H1 (cell line): ENCODE data around the gene PCIF1. TPM values are rescaled to one million over a fixed set of nuclear protein-coding genes. Genes with fewer than 3 reads are reported as not detected.

Experiments
- CTCF ChIA-PET: fragments of 300-600 bp; sonication (Branson Sonifier 250); formaldehyde crosslinking; loops from one replicate; lab custom pipeline; 2021; ENCODE audit not compliant: partially characterized antibody; lab: Charles Lee
- POLR2A ChIA-PET: fragments of 300-600 bp; sonication (Branson Sonifier 250); formaldehyde crosslinking; loops from one replicate; lab custom pipeline; 2021; ENCODE audit warnings: inconsistent platforms; ENCODE audit not compliant: partially characterized antibody; lab: Charles Lee
- DNase-seq, 2 experiments: peaks; one replicate each; pipeline versions ENCODE4 v3.0.0 to v3.0.0-alpha.2; 2010 to 2022; ENCODE audit warnings: low spot score in 2 of 2, low read depth in 1 of 2, mixed read lengths in 1 of 2
- FAIRE-seq: peaks from 2 replicates; lab custom pipeline; 2011; peaks lifted over from hg19 to GRCh38; lab: Jason Lieb, UNC
- H2AFZ ChIP-seq: 2 replicates; pipeline ENCODE4 v1.8.1; 2012; ENCODE audit warnings: low read length, inconsistent platforms
- H2AK5ac ChIP-seq: 2 replicates; pipeline ENCODE4 v1.6.1; 2013; ENCODE audit warnings: low read depth, low read length
- H2BK120ac ChIP-seq: replicated peaks from 2 replicates; pipeline ENCODE3; 2013; ENCODE audit warnings: low read depth, low read length, inconsistent platforms
- H2BK12ac ChIP-seq: 2 replicates; pipeline ENCODE4 v1.6.1; 2013; ENCODE audit warnings: low read depth, low read length
- H2BK15ac ChIP-seq: 2 replicates; pipeline ENCODE4 v1.6.1; 2013; ENCODE audit warnings: low read length
- H2BK20ac ChIP-seq: 2 replicates; pipeline ENCODE4 v1.6.1; 2013; ENCODE audit warnings: low read length
- H2BK5ac ChIP-seq: 2 replicates; pipeline ENCODE4 v1.6.1; 2013; ENCODE audit warnings: low read depth, low read length
- H3K14ac ChIP-seq: 2 replicates; pipeline ENCODE4 v1.6.1; 2013; ENCODE audit warnings: inconsistent platforms; ENCODE audit not compliant: insufficient read length
- H3K18ac ChIP-seq: 2 replicates; pipeline ENCODE4 v1.6.1; 2013; ENCODE audit warnings: low read length; ENCODE audit errors: extremely low read depth
- H3K23ac ChIP-seq: 2 replicates; pipeline ENCODE4 v1.6.1; 2013; ENCODE audit warnings: inconsistent platforms; ENCODE audit not compliant: insufficient read length
- H3K23me2 ChIP-seq: 2 replicates; pipeline ENCODE4 v1.6.1; 2013; ENCODE audit warnings: low read depth, low read length
- H3K27ac ChIP-seq: 2 replicates; pipeline ENCODE4 v1.6.1; 2011; ENCODE audit warnings: low read depth, low read length, inconsistent platforms
- H3K27me3 ChIP-seq, 4 experiments: replicated peaks in 1 of 4; 1 replicate in 1 of 4; 2 replicates in 3 of 4; pipeline versions ENCODE4 v1.6.1 to v1.8.1; 2011 to 2013; ENCODE audit warnings: low read length in 3 of 4, mild to moderate bottlenecking in 3 of 4, inconsistent platforms in 2 of 4, mixed read lengths in 2 of 4, moderate library complexity in 1 of 4; ENCODE audit not compliant: control insufficient read depth in 3 of 4, insufficient read depth in 3 of 4; ENCODE audit errors: extremely low read depth in 1 of 4
- H3K36me3 ChIP-seq, 4 experiments: 2 replicates each; pipeline versions ENCODE4 v1.6.1 to v1.8.1; 2011 to 2013; ENCODE audit warnings: mild to moderate bottlenecking in 4 of 4, low read length in 3 of 4, moderate library complexity in 2 of 4, control low read depth in 1 of 4, inconsistent platforms in 1 of 4; ENCODE audit not compliant: insufficient read depth in 4 of 4, control insufficient read depth in 2 of 4
- H3K4ac ChIP-seq: replicated peaks from 2 replicates; pipeline ENCODE3; 2013; ENCODE audit warnings: low read length, low read depth, mixed read lengths, inconsistent platforms; ENCODE audit not compliant: insufficient read length
- H3K4me1 ChIP-seq, 4 experiments: replicated peaks in 1 of 4; 1 replicate in 1 of 4; 2 replicates in 3 of 4; pipeline versions ENCODE4 v1.6.1 to v1.8.1; 2011 to 2013; ENCODE audit warnings: low read length in 3 of 4, inconsistent platforms in 2 of 4, mixed read lengths in 1 of 4; ENCODE audit not compliant: insufficient read depth in 4 of 4, control insufficient read depth in 3 of 4
- H3K4me2 ChIP-seq, 2 experiments: 2 replicates each; pipeline versions ENCODE4 v1.6.1 to v1.8.1; 2011 to 2013; ENCODE audit warnings: low read depth in 2 of 2, low read length in 2 of 2, control low read depth in 1 of 2, inconsistent platforms in 1 of 2, mild to moderate bottlenecking in 1 of 2; ENCODE audit not compliant: insufficient read depth in 1 of 2
- H3K4me3 ChIP-seq, 4 experiments: fragments of 200-600, 300-600 bp in 1 of 4; sonication (generic), shearing (Covaris generic), sonication (Bioruptor Twin) in 1 of 4; 2 replicates each; pipeline versions ENCODE4 v1.5.1 to v1.8.1; 2011 to 2016; ENCODE audit warnings: low read length in 4 of 4, low read depth in 3 of 4, control low read depth in 2 of 4, inconsistent platforms in 2 of 4, mild to moderate bottlenecking in 2 of 4, mixed read lengths in 1 of 4, moderate library complexity in 1 of 4; ENCODE audit not compliant: insufficient read depth in 2 of 4; ENCODE audit errors: extremely low read depth in 1 of 4
- H3K56ac ChIP-seq: replicated peaks from 2 replicates; pipeline ENCODE3; 2013; ENCODE audit warnings: low read depth, mild to moderate bottlenecking, mixed read lengths, low read length, inconsistent platforms; ENCODE audit not compliant: insufficient read length
- H3K79me1 ChIP-seq: 2 replicates; pipeline ENCODE4 v1.6.1; 2013; ENCODE audit warnings: low read depth, low read length, control low read depth
- H3K79me2 ChIP-seq, 2 experiments: 2 replicates each; pipeline versions ENCODE4 v1.6.1 to v1.8.1; 2012 to 2013; ENCODE audit warnings: low read length in 2 of 2, mild to moderate bottlenecking in 2 of 2, inconsistent platforms in 1 of 2; ENCODE audit not compliant: insufficient read depth in 2 of 2, control insufficient read depth in 1 of 2
- H3K9ac ChIP-seq, 4 experiments: replicated peaks in 1 of 4; 1 replicate in 1 of 4; 2 replicates in 3 of 4; pipeline versions ENCODE4 v1.6.1 to v1.8.1; 2011 to 2013; ENCODE audit warnings: low read depth in 3 of 4, low read length in 3 of 4, control low read depth in 2 of 4, mild to moderate bottlenecking in 2 of 4, moderate library complexity in 2 of 4, inconsistent platforms in 1 of 4; ENCODE audit errors: extremely low read depth in 1 of 4
- H3K9me3 ChIP-seq, 2 experiments: 2 replicates each; pipeline versions ENCODE4 v1.6.1 to v1.8.1; 2012 to 2013; ENCODE audit warnings: mild to moderate bottlenecking in 2 of 2, moderate library complexity in 2 of 2, control low read depth in 1 of 2, inconsistent platforms in 1 of 2, low read depth in 1 of 2, low read length in 1 of 2, mixed read lengths in 1 of 2; ENCODE audit not compliant: insufficient read depth in 2 of 2
- H4K20me1 ChIP-seq, 2 experiments: replicated peaks in 1 of 2; 2 replicates each; pipeline versions ENCODE3 to v1.8.1; 2011 to 2013; ENCODE audit warnings: inconsistent platforms in 2 of 2, low read length in 2 of 2, mild to moderate bottlenecking in 1 of 2; ENCODE audit not compliant: insufficient read depth in 2 of 2, control insufficient read depth in 1 of 2
- H4K5ac ChIP-seq: 2 replicates; pipeline ENCODE4 v1.6.1; 2013; ENCODE audit warnings: low read length, low read depth, mixed read lengths, inconsistent platforms; ENCODE audit not compliant: insufficient read length
- H4K8ac ChIP-seq: 2 replicates; pipeline ENCODE4 v1.8.0; 2013; ENCODE audit warnings: mild to moderate bottlenecking, moderate library complexity, low read length, inconsistent platforms; ENCODE audit not compliant: insufficient read depth; ENCODE audit errors: extremely low read depth
- H4K91ac ChIP-seq: replicated peaks from 2 replicates; pipeline ENCODE3; 2013; ENCODE audit warnings: low read length, mixed read lengths, inconsistent platforms; ENCODE audit not compliant: insufficient read length
- ATF3 ChIP-seq: IDR thresholded peaks from 2 replicates; pipeline ENCODE4 v1.6.1; 2011; ENCODE audit warnings: low read depth, mild to moderate bottlenecking, low read length; ENCODE audit not compliant: insufficient read depth
- CTBP2 ChIP-seq: IDR thresholded peaks from 2 replicates; pipeline ENCODE4 v1.7.0; 2011; ENCODE audit warnings: borderline replicate concordance, mild to moderate bottlenecking, moderate library complexity, mixed read lengths, low read length; ENCODE audit not compliant: insufficient read depth, insufficient read length
- E2F6 ChIP-seq: IDR thresholded peaks from 2 replicates; pipeline ENCODE4 v1.6.1; 2012; ENCODE audit warnings: inconsistent platforms
- KDM4A ChIP-seq: IDR thresholded peaks from one replicate; pipeline ENCODE4 v1.7.1; 2012; ENCODE audit warnings: low read depth, mild to moderate bottlenecking, moderate library complexity, low read length, inconsistent platforms; ENCODE audit not compliant: severe bottlenecking
- PHF8 ChIP-seq: fragments of 200-600 bp; sonication (generic); conservative IDR thresholded peaks from 2 replicates; pipeline ENCODE4 v1.7.1; 2012; ENCODE audit warnings: low read depth, mild to moderate bottlenecking, inconsistent platforms, low read length, moderate library complexity
- POLR2A ChIP-seq, 2 experiments: IDR thresholded peaks; 1 replicate in 1 of 2; 2 replicates in 1 of 2; pipeline ENCODE4 v1.6.1; 2011; ENCODE audit warnings: low read depth in 2 of 2, low read length in 2 of 2, mild to moderate bottlenecking in 2 of 2; ENCODE audit errors: control extremely low read depth in 1 of 2
- POU5F1 ChIP-seq: IDR thresholded peaks from 2 replicates; pipeline ENCODE4 v1.6.1; 2011; ENCODE audit warnings: low read depth, mild to moderate bottlenecking, low read length, moderate library complexity
- RAD21 ChIP-seq, 2 experiments: IDR thresholded peaks in 1 of 2; conservative IDR thresholded peaks in 1 of 2; 2 replicates each; pipeline ENCODE4 v1.6.1; 2011; ENCODE audit warnings: low read depth in 2 of 2, low read length in 2 of 2, improper control_type of control experiment in 1 of 2, inconsistent platforms in 1 of 2, mild to moderate bottlenecking in 1 of 2, moderate library complexity in 1 of 2
- RXRA ChIP-seq: IDR thresholded peaks from 2 replicates; pipeline ENCODE4 v1.6.1; 2011; ENCODE audit warnings: low read depth, mild to moderate bottlenecking, low read length, moderate library complexity; ENCODE audit not compliant: insufficient read depth
- SIX5 ChIP-seq: IDR thresholded peaks from 2 replicates; pipeline ENCODE4 v1.6.1; 2011; ENCODE audit warnings: mild to moderate bottlenecking, low read depth, low read length
- YY1 ChIP-seq: IDR thresholded peaks from 2 replicates; pipeline ENCODE4 v1.6.1; 2011; ENCODE audit warnings: low read depth, mild to moderate bottlenecking, low read length
- WGBS, 2 experiments: shearing (Covaris generic) in 1 of 2; methylation state at CpG; one replicate each; pipeline versions ENCODE4 v1.1.6 to v1.1.7; 2013 to 2015; ENCODE audit warnings: low lambda C conversion rate in 2 of 2, mixed read lengths in 2 of 2, inconsistent platforms in 1 of 2, low coverage in 1 of 2, missing lambda C conversion rate in 1 of 2; ENCODE audit not compliant: insufficient replicate concordance in 2 of 2, insufficient coverage in 1 of 2, insufficient read length in 1 of 2; ENCODE audit errors: extremely low coverage in 1 of 2, missing lambda C conversion rate in 1 of 2; 5-methylcytosine and 5-hydroxymethylcytosine counted together
- polyA plus RNA-seq, 7 experiments: library from polyadenylated mRNA; depleted of rRNA in 3 of 7; stranded (reverse) in 5 of 7; unstranded in 2 of 7; fragments of >200 nt in 5 of 7; fragments of 200-250 nt in 2 of 7; gene quantifications; 1 replicate in 5 of 7; 2 replicates in 1 of 7; 4 replicates in 1 of 7; pipeline versions ENCODE4 v1.2.1 to v1.2.3, GENCODE V29; 2011 to 2013; ENCODE audit warnings: missing spikeins in 2 of 7, mixed read lengths in 2 of 7
- total RNA-seq: library from RNA; stranded (reverse); fragmentation: NEBNext Ultra II Directional; extraction: Animal tissue kit (Norgen Biotek cat#: 25700); gene quantifications from 2 replicates; pipeline ENCODE4 v1.2.1, GENCODE V29; 2021

The PCIF1 gene
- total and polyA plus RNA-seq, 2 of the 8 experiments (the other 6 are each of a cell fraction or from before 2014, with no cell fraction given) = 30.3 to 30.6 TPM

- H3K23me2 ChIP-seq = peaks cover 1% of the 10 kb centered on the region; the same call in 1 of the 2 replicates
- H3K56ac ChIP-seq = no peak overlapping the region
- no peak overlapping the region for H2BK120ac ChIP-seq
- no peaks in the 10 kb centered on the region for H3K27me3 ChIP-seq
- CTCF ChIA-PET = interaction anchor here (0.8 to 2.6 kb wide), 7 partner anchors 14 to 84 kb away, joined by 3 to 15 read pairs (median 3); partner anchors contain the start of genes CTSA and NEURL2
- FAIRE-seq = no peak
- H2BK5ac ChIP-seq = no peak overlapping the region
- H3K27ac ChIP-seq = no peak overlapping the region
- H4K8ac ChIP-seq = no peak overlapping the region
- H3K9me3 ChIP-seq = no peaks in the 10 kb centered on the region
- H3K18ac ChIP-seq = no peak overlapping the region
- H3K4me2 ChIP-seq = no peak overlapping the region
- no peak for DNase-seq
- H3K4me1 ChIP-seq = no peaks in the 10 kb centered on the region; a peak in 1 of 7 replicates
- H3K14ac ChIP-seq = no peak overlapping the region
- peaks cover 13 to 61% (median 51%) of the 10 kb centered on the region in 4 experiments for H3K36me3 ChIP-seq
- no peak overlapping the region for H3K23ac ChIP-seq
- H4K5ac ChIP-seq = no peak overlapping the region
- 0 out of 4 replicates have a peak, but pooled peaks cover 0 to 3% of the 10 kb centered on the region in 2 experiments for H3K79me2 ChIP-seq
- POLR2A ChIA-PET = interaction anchor here (0.6 to 9.2 kb wide), 21 partner anchors 10 to 559 kb away, joined by 3 to 172 read pairs (median 3); partner anchors contain the start of genes CTSA, NEURL2 and ZSWIM1
- no peak overlapping the region for H4K91ac ChIP-seq
- no peak overlapping the region for H2BK12ac ChIP-seq
- 86% methylated on average over 8 of the region's 8 CpGs; no CpG with 5 or more reads in 1 of the 2 experiments for WGBS, 2 experiments
- H4K20me1 ChIP-seq = peaks cover 2 to 13% of the 10 kb centered on the region in 2 experiments
- no peaks in the 10 kb centered on the region; the same call in 1 of the 2 replicates for H3K79me1 ChIP-seq
- no peak overlapping the region for H2AK5ac ChIP-seq
- H3K4me3 ChIP-seq = no peak overlapping the region
- H2BK20ac ChIP-seq = no peak overlapping the region
- H3K4ac ChIP-seq = no peak overlapping the region
- no peak overlapping the region for H2BK15ac ChIP-seq
- no peak overlapping the region for H2AFZ ChIP-seq
- no peak overlapping the region for H3K9ac ChIP-seq
- TF ChIP-seq POLR2A (IDR thresholded peaks at IDR 0.05; ENCODE audit: control extremely low read depth in 1 of 2, low read depth in 2 of 2, low read length in 2 of 2) (no peak), RXRA (no peak), PHF8 (no peak), CTBP2 (no peak), E2F6 (no peak), KDM4A (no peak), RAD21 (IDR thresholded peaks at IDR 0.05 in 1 of 2, conservative IDR thresholded peaks at IDR 0.05 in 1 of 2; ENCODE audit: low read depth in 2 of 2, low read length in 2 of 2) (no peak), SIX5 (no peak), YY1 (no peak), ATF3 (no peak), POU5F1 (no peak)
These were observed 28.9 kb upstream of the PCIF1 start for GRCh38 chr20:45905505-45906079.
